Pulmonary artery endothelial cell (primary cell): ENCODE measurements around the gene IFT52. TPM values are rescaled to one million over a fixed set of nuclear protein-coding genes. Genes with fewer than 3 reads are reported as not detected.
"Not testable (repeated sequence)": the region's sequence is repeated elsewhere in the genome, so short reads cannot be mapped to it uniquely, and the experiment has no call there.

ENCODE experiments used
- DNase-seq: peaks from one replicate; pipeline ENCODE4 v3.0.0-alpha.2; 2011; ENCODE audit warnings: low read depth, low spot score
- total RNA-seq: library from RNA; depleted of rRNA; stranded (reverse); fragments of >200 nt; gene quantifications from 2 replicates; pipeline ENCODE4 v1.2.3, GENCODE V29; 2014

IFT52 gene
- total RNA-seq, 1 donor from 2014 or later = 41.0 TPM

DNA sequence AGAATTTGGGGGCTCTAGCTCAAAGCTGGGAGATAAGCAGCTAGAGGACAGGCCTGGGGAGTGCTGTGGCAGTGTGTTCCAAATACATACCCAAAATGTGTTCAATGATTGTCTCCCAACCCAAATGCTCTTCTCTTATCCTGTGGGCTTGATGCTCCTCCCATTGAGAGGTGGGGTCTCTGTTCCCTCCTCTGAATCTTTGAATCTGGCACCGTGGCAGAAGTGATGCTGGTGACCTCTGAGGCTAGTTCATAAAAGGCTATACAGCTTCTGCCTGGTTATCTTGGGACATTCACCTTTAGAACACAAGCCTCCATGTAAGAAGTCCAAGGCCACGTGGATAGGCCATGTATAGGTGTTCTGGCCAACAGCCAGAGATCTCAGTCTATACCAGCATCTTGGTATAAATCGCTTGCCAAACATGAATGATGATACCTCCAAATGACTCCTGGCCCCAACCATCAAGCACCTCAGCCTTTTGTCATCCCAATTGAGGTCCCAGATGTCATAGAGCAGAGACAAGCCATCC lies 60.3 kb downstream of the IFT52 start:
- DNase-seq = no peak

DNA sequence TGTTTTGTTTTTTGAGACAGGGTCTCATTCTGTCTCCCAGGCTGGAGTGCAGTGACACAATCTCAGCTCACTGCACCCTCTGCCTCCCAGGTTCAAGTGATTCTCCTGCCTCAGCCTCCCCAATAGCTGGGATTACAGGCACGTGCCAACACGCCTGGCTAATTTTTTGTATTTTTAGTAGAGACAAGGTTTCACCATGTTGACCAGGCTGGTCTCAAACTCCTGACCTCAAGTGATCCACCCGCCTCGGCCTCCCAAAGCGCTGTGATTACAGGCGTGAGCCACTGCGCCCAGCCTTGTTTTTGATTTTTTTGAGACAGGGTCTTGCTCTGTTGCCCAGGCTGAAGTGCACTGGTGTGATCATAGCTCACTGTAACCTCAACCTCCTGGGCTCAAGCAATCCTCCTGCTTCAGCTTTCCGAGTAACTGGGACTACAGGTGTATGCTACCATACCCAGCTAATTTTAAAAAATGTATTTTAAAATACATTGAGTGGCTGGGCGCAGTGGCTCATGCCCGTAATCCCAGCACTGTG lies 61.0 kb downstream of the IFT52 start:
- DNase-seq = not testable (repeated sequence)

GRCh38 chr20:43653966-43654365 lies 63.2 kb downstream of the IFT52 start:
- DNase-seq = no peak

GRCh38 chr20:43655176-43655575 lies 64.4 kb downstream of the IFT52 start:
- DNase-seq = not testable (repeated sequence)

DNA sequence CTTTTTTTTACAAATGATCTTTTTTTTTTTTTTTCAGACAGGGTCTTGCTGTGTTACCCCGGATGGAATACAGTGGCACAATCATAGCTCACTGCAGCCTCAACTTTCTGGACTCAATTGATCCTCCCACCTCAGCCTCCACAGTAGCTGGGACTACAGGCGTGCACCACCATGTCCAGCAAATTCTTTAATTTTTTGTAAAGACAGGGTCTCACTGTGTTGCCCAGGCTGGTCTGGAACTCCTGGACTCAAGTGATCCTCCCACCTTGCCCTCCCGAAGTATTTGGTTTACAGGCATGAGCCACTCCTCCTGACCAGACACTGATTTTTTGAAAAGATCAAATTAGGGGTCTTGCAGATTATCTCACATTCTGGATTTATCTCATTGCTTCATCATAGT lies 65.2 kb downstream of the IFT52 start:
- DNase-seq = no peak

DNA sequence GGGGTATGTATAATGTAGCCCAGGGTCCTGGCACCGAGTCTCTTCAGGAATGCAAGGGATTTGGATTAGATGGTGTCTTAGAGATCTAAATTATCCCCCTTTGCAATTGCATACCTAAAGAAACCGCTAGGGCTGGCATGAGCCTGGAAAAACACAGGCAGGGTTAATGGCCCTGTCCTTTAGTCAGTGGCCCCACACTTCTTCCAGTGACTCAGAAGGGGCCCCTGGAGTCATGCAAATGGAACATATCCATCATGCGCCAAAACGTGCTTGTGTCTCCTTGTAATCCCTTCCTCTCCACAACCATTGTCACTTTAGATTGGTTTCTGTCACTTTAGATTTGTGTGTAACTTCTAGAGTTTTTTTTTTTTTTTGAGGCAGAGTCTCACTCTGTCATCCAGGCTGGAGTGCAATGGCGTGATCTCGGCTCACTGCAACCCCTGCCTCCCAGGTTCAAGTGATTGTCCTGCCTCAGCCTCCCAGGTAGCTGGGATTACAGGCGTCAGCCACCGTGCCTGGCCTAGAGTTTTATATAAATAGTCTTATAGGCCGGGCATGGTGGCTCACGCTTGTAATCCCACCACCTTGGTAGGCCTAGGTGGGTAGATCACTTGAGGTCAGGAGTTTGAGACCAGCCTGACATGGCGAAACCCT lies 67.5 kb downstream of the IFT52 start:
- DNase-seq = no peak

GRCh38 chr20:43658723-43659419 lies 68.1 kb downstream of the IFT52 start:
- DNase-seq = no peak

DNA sequence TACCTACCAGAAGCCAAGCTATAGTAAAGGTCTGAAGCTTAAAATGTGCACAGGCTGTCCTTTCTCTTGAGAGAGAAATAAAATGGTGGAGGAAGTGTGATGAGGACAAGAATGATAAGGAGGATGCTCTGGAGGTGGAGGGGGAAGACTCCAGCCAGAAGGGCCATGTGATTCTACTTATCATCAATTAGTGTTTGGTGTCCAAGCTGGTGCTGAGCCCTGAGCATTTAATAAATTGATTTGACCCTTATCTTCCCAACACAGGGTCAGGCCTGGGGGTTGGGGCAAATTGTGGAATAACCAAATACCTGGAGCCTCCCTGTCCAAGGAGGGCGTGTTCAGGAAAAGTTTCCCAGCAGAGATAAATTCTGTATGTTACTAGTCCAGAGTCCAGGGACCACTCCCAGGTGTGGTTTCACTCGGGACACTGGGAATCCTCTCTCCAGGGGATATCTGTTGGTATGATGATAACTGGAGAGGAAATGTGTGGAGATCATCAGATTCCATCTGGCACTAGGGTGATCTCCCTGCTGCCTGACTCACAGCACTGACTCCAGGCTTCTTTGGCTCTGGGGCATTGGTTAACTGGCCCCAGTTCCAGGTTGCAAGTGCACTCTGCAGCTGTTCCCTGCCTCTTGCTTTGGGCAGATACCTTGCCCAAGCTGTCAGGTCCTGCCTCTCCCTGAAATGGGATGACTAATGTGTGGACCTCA lies 72.4 kb downstream of the IFT52 start:
- DNase-seq = no peak

DNA sequence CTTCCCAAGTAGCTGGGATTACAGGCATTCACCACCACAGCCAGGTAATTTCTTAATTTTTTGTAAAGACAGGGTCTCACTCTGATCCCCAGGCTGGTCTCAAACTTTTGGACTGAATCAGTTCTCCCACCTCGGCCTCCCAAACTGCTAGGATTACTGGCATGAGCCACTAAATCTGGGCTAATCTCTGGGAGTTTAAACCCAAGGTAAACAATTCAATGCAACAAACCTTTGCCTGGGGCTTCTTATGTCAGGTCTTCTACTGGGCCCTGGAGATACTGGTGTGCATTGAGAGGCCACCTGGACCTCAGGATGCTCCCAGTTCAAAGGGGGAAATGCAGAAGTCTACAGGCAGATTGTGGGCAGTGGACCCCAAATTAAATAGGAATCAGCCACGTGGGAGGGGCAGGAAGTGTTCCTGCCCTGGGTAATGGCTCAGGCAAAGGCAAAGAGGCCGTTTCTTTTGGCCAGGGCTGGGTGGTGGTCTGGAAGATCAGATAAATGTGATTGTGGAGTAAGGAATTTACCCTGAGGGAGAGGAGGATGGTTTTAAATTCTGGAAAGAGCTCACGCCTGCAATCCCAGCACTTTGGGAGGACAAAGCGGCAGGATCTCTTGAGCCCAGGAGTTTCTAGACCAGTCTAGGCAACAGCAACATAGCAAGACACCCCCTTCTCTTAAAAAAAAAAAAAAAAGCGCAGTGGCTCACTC lies 74.9 kb downstream of the IFT52 start:
- DNase-seq = no peak

DNA sequence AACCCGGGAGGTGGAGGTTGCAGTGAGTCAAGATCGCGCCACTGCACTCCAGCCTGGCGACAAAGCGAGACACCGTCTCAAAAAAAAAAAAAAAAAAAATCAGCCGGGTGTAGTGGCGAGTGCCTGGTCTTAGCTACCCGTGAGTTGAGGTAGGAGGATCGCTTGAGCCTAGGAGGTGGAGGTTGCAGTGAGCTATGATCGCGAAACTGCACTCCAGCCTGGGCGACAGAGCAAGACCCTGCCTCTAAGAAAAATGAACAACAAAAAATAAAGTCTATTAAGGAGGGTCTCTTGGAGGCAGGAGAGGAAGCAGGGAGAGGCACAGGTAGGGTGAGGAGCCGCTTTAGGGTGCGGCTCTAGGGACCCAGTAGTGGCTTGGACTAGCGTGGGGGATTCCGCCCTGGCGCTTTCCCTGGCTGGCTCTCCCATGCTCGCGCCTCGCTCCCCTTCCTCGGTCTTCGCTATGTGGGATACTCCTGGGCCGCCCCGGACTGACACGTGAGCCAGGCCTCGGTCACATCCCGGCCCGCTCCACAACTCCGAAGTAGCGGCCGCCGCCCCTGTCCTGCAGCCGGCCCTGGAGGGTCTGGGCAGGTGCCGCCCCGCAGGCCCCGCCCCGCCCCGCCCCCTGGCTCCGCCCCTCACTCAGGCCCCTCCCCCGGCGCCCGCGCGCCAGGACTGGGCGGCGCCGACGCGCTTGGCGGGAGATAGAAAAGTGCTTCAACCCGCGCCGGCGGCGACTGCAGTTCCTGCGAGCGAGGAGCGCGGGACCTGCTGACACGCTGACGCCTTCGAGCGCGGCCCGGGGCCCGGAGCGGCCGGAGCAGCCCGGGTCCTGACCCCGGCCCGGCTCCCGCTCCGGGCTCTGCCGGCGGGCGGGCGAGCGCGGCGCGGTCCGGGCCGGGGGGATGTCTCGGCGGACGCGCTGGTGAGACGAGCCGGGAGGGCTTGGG lies 75.9 kb downstream of the IFT52 start, which contains the start of gene MYBL2:
Gene MYBL2 (plus strand): TSS at position 739 of the 953 bp plus-strand sequence. CDS start 170 bp downstream, at position 909.
- peak; percentile 10 for DNase-seq

DNA sequence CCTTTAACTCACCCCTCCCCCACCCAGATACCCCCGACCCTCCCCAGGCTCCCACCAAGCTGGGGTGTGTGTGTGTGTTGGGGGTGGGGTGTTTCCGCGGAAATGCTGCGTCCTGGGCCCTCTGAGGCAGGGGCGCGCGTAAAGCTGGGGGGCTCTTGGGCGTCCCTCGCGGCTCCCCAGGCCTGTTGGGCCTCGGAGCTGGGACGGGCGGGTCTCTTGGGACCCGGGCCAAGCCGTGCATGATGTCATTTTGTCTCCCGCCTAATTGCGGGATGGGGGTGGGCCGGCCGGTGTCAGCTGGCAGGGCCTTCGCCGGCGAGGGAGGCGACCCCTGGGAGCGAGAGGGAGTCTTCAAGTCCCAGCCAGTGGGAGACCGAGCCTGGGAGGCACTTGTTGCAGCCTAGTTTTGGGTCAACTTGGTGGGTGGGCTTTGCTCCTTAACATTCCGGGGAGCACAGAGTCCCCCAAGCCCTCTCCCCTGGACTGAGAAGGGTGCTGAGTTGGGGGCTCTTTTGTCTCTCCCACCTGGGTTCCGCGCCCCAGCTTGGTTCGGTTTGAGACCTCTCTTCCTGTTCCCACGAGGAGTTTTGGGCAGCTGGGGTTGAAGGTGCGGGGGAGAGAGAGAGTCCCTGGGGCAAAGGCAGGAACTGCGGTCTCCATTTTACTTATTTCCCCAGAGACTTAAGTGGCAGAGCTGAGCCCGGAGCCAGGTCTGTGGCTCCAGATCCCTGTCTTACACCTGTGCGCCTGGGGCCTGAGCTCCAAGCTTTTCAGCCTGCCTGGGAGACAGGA lies 76.8 kb downstream of the IFT52 start:
- DNase-seq = no peak

GRCh38 chr20:43669332-43669731 lies 78.6 kb downstream of the IFT52 start:
- no peak for DNase-seq

DNA sequence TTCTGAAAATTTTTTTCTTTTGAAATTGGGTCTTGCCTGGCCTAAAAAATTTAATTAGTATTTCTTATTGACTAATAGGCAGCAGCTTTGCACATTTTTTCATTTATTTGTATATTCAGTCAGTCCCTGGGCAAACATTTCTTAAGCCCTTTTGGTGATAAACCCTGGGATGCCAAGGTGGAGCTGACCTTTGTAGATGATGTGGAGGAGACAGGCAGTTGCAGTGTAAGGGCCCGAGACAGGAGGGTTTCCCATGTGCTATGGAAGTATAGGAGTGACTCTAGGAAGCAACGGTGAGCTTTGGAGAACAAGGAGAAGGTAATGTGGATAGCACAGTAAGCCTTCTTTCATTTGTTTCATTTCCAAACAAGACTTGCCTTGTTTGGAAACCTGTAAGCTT lies 79.7 kb downstream of the IFT52 start:
- no peak for DNase-seq

DNA sequence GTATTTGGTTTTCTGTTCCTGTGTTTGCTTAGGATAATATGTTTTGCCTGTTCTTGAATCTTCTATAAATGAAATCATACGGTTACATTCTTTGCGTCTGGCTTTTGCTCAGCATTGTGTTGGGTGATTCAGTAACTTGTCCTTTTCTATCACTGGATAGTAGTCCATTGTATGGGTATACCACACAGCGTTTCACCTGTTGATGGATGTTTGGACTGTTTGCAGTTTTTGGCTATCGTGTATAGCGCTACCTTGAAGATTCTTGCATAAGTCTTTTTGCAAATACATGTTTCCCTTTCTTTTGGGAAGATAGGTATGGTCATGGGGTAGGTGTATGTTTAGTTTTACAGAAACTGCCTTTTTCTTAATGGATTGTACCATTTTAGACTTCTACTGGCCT lies 85.6 kb downstream of the IFT52 start:
- DNase-seq = no peak

DNA sequence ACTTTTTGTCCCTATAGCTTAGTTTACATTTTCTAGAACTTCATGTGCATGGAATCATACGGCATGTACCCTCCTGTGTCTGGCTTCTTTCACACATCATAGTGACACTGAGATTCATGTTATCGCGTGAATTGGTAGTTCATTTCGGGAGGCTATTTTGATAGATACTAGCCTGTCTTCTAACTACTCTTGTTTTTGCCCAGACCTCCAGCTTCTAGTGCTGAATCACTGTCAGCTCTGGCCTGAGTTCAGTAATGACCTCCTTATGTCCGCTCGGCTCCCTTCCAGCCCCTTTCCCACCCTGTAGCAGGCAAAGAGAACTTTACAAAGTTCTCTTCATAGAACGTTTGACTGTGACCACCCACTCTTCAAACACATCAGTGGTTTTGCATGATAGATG lies 90.2 kb downstream of the IFT52 start:
- DNase-seq = no peak

- DNase-seq = no peak
Observed at GRCh38 chr20:43681468-43681942, 90.8 kb downstream of the IFT52 start.

GRCh38 chr20:43681991-43682410 lies 91.3 kb downstream of the IFT52 start:
- no peak for DNase-seq

GRCh38 chr20:43682446-43682845 lies 91.7 kb downstream of the IFT52 start:
- no peak for DNase-seq

GRCh38 chr20:43686820-43687219 lies 96.1 kb downstream of the IFT52 start:
- DNase-seq = no peak
